Omental fat pad (tissue), 4 donors: Measurements from ENCODE around the gene PLCG2. TPM values are rescaled to one million over a fixed set of nuclear protein-coding genes. Genes with fewer than 3 reads are reported as not detected.

Experiments
- ATAC-seq: fragments of 150-250 bp; one replicate; pipeline ENCODE4 v1.9.1; 2016; ENCODE audit warnings: mild to moderate bottlenecking, moderate library complexity; ENCODE audit not compliant: low FRiP score
- DNase-seq: peaks from one replicate; pipeline ENCODE4 v3.0.0-alpha.2; 2019; ENCODE audit warnings: low spot score
- total RNA-seq, 4 donors: library from RNA; depleted of rRNA; stranded (reverse); fragments of >200 nt; gene quantifications; one replicate each; pipeline ENCODE4 v1.1.0, GENCODE V29; 2016
- TF ChIP-seq, protein P1 (sequence below), 3 donors: fragments of 450-650 bp; IDR thresholded peaks; one replicate each; pipeline ENCODE4 v1.5.1; 2016 to 2017; ENCODE audit warnings: antibody characterized with exemption in 3 of 3, mild to moderate bottlenecking in 3 of 3, moderate library complexity in 2 of 3

The PLCG2 gene
- total RNA-seq, 4 donors from 2014 or later: 8.3 to 59.6 (median 19.9) TPM

- ATAC-seq (no peak), DNase-seq (no peak)
- TF ChIP-seq, protein P1, sequence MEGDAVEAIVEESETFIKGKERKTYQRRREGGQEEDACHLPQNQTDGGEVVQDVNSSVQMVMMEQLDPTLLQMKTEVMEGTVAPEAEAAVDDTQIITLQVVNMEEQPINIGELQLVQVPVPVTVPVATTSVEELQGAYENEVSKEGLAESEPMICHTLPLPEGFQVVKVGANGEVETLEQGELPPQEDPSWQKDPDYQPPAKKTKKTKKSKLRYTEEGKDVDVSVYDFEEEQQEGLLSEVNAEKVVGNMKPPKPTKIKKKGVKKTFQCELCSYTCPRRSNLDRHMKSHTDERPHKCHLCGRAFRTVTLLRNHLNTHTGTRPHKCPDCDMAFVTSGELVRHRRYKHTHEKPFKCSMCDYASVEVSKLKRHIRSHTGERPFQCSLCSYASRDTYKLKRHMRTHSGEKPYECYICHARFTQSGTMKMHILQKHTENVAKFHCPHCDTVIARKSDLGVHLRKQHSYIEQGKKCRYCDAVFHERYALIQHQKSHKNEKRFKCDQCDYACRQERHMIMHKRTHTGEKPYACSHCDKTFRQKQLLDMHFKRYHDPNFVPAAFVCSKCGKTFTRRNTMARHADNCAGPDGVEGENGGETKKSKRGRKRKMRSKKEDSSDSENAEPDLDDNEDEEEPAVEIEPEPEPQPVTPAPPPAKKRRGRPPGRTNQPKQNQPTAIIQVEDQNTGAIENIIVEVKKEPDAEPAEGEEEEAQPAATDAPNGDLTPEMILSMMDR (IDR thresholded peaks at IDR 0.05): no peak
These were observed 55.8 kb downstream of the PLCG2 start for GRCh38 chr16:81834868-81835267.

DNA sequence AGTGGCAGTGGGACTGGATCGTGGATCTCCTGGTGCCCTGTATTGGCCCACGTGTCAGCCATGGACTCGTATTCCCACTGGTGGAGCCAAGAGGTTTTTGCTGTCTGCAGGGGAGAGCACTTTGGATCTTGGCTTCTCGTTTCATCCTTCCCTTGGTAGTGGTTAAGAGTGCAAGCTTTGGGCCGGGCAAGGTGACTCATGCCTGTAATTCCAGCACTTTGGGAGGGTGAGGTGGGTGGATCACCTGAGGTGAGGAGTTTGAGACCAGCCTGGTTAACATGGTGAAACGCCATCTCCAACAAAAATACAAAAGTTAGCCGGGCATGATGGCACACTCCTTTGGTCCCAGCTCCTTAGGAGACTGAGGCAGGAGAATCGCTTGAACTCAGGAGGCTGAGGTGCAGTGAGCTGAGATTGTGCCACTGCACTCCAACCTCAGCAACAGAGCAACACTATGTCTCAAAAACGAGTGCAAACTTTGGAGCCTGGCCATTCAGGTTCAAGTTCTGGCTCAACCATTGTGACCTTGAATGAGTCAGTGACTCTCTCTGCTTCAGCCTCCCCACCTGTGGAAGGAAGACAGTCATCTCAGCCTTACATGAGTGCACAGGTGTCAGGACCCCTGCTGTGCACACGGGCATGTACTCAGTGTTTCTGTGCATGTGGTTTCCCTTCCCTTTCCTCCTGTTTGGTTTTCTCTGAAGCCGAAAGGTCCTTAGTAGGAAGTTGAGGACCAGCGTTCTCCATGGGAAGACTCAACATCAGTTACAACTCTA, 57.4 kb downstream of the PLCG2 start:
- TF ChIP-seq, protein P1 (IDR thresholded peaks at IDR 0.05): no peak
- DNase-seq (no peak), ATAC-seq (no peak)

GRCh38 chr16:81837312-81837751, 58.2 kb downstream of the PLCG2 start:
- no peak for DNase-seq
- no peak for ATAC-seq
- TF ChIP-seq, protein P1 (IDR thresholded peaks at IDR 0.05): no peak

- DNase-seq (no peak), ATAC-seq (no peak)
- TF ChIP-seq, protein P1 (IDR thresholded peaks at IDR 0.05): no peak
These were observed 59.7 kb downstream of the PLCG2 start for GRCh38 chr16:81838794-81839193.

DNA sequence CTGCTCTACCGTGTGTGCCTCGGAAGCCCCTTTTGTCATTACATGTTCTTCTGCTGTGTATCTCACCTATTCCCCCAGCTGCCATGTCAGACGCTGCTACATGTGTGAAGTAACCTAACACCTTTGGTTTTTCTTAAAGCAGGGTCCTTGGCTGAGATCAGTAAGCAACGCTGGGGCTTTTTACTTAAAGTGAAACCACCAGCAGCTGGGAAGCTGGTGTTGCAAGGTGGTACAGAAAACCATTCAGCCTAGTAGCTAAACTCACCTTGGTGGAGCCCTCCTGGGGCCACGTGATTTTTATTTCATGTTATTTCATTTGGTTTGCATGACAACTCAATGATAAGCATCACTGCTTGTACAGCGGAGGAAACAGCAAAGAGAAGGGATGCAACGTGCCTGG, 62.6 kb downstream of the PLCG2 start:
- ATAC-seq (no peak), DNase-seq (no peak)
- TF ChIP-seq, protein P1 (IDR thresholded peaks at IDR 0.05): no peak

DNA sequence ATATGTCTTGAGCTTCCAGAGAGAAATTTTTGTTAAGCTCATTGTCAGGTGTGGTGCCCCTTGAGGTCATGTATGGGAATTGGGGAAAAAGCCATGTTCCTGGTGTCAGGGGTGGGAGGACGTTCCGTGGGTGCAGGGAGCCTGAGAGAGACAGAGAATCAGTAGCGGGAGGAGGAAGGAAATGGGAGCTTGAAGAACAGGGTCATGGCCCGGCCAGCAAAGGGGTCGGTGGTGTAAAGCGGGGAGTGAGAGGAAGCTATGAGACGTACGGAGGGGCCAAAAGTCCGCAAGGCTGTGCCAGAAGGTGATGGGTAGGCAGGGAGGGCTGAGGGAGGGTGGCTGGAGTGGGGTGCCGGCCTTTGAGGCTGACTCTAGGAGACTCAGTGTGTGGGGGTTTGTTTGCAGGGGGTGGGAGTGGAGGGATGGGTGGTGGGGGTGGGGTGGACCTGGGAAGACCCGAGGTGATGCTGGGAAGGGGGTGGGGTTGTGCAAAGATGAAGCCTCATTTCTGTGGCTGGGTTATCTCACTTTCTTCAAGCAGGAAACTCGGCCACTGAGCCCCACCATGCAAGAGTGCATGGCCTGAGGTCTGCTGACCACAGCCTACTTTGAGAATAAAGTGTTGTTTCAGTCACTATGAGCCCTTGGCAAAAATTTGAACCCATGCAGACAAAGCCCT, 63.6 kb downstream of the PLCG2 start:
- TF ChIP-seq, protein P1 (IDR thresholded peaks at IDR 0.05): no peak
- ATAC-seq: no peak
- DNase-seq: no peak

DNA sequence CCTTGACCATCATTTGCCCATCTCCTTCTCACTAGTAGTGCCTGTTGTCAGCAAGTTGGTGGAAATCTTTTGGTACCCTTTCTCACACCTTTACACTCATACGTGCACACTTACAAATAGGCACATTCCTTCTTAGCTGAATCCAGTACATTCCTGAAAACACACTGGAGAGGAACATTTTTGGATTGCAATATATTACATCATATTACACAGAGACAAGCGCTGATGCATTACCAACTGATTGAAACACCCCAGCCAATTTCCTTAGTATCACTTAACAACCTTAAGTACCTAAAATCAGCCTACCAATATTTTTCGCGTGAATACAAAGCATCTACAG, 64.1 kb downstream of the PLCG2 start:
- DNase-seq: no peak
- ATAC-seq: no peak
- TF ChIP-seq, protein P1 (IDR thresholded peaks at IDR 0.05): no peak
